Stimulated activated CD4-positive, alpha-beta T cell treated with anti-CD3 and anti-CD28 coated beads, Interleukin-12 subunit alpha, Interleukin-12 subunit beta, amount 100 ng/mL, for 24 hours (primary cell): ENCODE data around the gene RNF20.
"Not testable (repeated sequence)": the region's sequence is repeated elsewhere in the genome, so short reads cannot be mapped to it uniquely, and the experiment has no call there.

Experiments
- DNase-seq, 2 experiments: peaks; one replicate each; pipeline ENCODE4 v3.0.0-alpha.2; 2020; ENCODE audit warnings: low read depth in 2 of 2

Gene RNF20

GRCh38 chr9:101530076-101530711 lies 3.5 kb upstream of the RNF20 start:
- DNase-seq, result peak in 1 of 2 experiments; percentile 57

GRCh38 chr9:101536351-101536750 lies 2.7 kb downstream of the RNF20 start:
- DNase-seq, result no peak

GRCh38 chr9:101536938-101537337 lies 3.3 kb downstream of the RNF20 start:
- no peak for DNase-seq

GRCh38 chr9:101540069-101540468 lies 6.4 kb downstream of the RNF20 start:
- DNase-seq, result no peak

GRCh38 chr9:101543098-101543735 lies 9.6 kb downstream of the RNF20 start:
- DNase-seq, result no peak

- DNase-seq, result not testable (repeated sequence)
Observed at GRCh38 chr9:101549472-101550098, 15.9 kb downstream of the RNF20 start.

- no peak for DNase-seq
Observed at GRCh38 chr9:101561740-101562139, 28.1 kb downstream of the RNF20 start.

- no peak for DNase-seq
Observed at GRCh38 chr9:101562966-101563365, 29.3 kb downstream of the RNF20 start.

- DNase-seq, result no peak
Observed at GRCh38 chr9:101564252-101564651, 30.6 kb downstream of the RNF20 start.

- no peak for DNase-seq
Observed at GRCh38 chr9:101566904-101567724, 33.5 kb downstream of the RNF20 start.

GRCh38 chr9:101567725-101568350 lies 34.2 kb downstream of the RNF20 start:
- DNase-seq, result no peak

GRCh38 chr9:101569741-101570501 lies 36.3 kb downstream of the RNF20 start:
- DNase-seq, result no peak

- no peak for DNase-seq
Observed at GRCh38 chr9:101571114-101571513, 37.5 kb downstream of the RNF20 start.

GRCh38 chr9:101572316-101572715 lies 38.7 kb downstream of the RNF20 start:
- no peak for DNase-seq

- DNase-seq, result no peak
Observed at GRCh38 chr9:101574731-101575333, 41.2 kb downstream of the RNF20 start.

GRCh38 chr9:101578378-101578777 lies 44.7 kb downstream of the RNF20 start:
- DNase-seq, result no peak

GRCh38 chr9:101579711-101580545 lies 46.3 kb downstream of the RNF20 start:
- DNase-seq, result no peak

- no peak for DNase-seq
Observed at GRCh38 chr9:101582553-101582952, 48.9 kb downstream of the RNF20 start.

GRCh38 chr9:101585740-101586139 lies 52.1 kb downstream of the RNF20 start:
- DNase-seq, result no peak

- no peak for DNase-seq
Observed at GRCh38 chr9:101586651-101587050, 53.0 kb downstream of the RNF20 start.
